Measurements from ENCODE around the gene SLIRP. TPM values are rescaled to one million over a fixed set of nuclear protein-coding genes. Genes with fewer than 3 reads are reported as not detected.

Gene SLIRP
- 395 to 456 TPM (median 403 TPM) in 5 replicates for total RNA-seq (2022; extraction: Qiagen RNA extraction; ENCODE audit: low read depth)

DNA sequence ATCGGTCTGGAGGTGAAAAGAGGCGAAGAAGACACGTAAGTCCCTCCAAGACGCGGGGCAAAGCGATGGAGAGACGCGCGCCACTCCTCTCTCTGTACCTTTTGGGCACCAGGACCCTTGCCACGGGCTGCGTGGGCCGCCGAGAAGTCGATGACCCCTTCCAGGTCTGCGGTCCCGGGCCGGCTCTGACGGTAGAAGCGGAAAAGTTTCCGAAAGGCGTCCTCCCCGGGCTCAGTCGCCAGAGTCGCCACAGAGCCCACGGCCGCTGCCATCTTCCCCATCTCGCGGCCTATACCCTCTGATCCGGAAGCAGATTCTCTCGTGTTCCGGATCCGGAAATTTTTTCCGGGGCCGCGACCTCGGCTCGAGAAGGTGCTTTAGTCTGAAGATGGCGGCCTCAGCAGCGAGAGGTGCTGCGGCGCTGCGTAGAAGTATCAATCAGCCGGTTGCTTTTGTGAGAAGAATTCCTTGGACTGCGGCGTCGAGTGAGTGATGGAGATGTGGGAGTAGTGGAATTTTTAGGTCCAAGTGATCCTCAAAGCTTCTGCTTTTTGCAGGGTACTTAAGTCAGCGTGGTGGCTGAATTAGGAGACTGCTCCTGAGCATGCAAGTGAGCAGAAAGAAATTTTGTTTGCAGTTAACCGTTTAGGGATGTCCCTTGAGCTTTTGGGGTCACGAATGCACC lies at the start of gene SLIRP, which contains the start of gene ALKBH1:
TSS of gene SLIRP (plus strand) at position 380 of the 685 bp plus-strand sequence. CDS start at position 389, 9 bp downstream.
TSS of gene ALKBH1 (minus strand) at position 300 of the 685 bp plus-strand sequence. CDS start at position 281, 19 bp downstream.

DNA sequence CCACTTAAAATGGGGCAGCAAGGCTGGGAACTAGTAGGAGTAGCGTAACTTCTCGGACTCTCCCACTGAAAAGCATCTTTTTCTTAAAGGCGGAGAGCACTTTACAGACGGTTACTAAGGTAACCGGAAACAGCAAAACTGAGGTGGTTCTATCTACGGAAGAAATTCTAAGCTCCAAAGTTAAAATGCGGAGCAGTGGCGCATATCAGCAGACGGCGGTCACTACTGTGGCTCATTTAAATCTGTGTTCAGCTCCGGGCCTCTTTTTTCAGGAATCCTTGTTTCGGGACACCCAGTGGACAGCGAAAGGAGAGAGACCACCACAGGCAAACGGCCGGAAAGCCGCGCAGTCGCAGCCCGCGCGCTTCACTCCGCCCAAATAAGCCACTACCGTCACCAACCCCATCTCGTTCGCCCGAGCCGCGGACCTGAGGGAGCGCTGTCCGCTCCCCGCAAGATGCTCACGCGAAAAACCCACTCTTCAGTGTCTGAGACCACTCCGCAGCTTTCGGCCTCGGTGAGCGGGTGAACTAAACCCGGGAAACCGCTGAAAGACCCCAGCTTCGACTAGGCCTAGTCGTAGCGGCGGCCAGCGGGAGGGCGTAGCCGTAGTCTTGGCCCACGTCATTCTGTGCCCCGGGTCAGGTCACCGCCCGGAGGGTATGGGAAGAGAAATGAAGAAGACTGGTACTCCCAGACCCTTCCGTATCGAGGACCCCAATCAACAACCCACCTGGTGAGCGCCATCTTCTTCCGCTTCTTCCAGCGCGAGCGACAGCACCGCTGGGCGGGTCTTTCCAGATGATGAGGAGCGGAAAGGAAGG lies 52.7 kb downstream of the SLIRP start, which contains the start of gene SNW1:
TSS of gene SNW1 (minus strand) at position 776 of the 824 bp plus-strand sequence. CDS start at position 747, 29 bp downstream.

Other genes with a start within 250 kb of the SLIRP start
- 0.39 to 0.42 TPM (median 0.41 TPM) in 5 replicates for gene ISM2, start 209.3 kb upstream of the SLIRP start, total RNA-seq (2022; extraction: Qiagen RNA extraction; ENCODE audit: low read depth)
- 25.2 to 32.7 TPM (median 29.3 TPM) in 5 replicates for gene SPTLC2, start 91.5 kb upstream of the SLIRP start, total RNA-seq (2022; extraction: Qiagen RNA extraction; ENCODE audit: low read depth)
- 15.4 to 19.0 TPM (median 16.1 TPM) in 5 replicates for gene ALKBH1, start 80 bp upstream of the SLIRP start, total RNA-seq (2022; extraction: Qiagen RNA extraction; ENCODE audit: low read depth)
- 77.6 to 87.1 TPM (median 78.3 TPM) in 5 replicates for gene SNW1, start 53.1 kb downstream of the SLIRP start, total RNA-seq (2022; extraction: Qiagen RNA extraction; ENCODE audit: low read depth)
- 5.9 to 6.9 TPM (median 6.6 TPM) in 5 replicates for gene ADCK1, start 92.0 kb downstream of the SLIRP start, total RNA-seq (2022; extraction: Qiagen RNA extraction; ENCODE audit: low read depth)